Progenitor cell of endocrine pancreas (in vitro differentiated cells): ENCODE measurements around the gene ADD3. TPM values are rescaled to one million over a fixed set of nuclear protein-coding genes. Genes with fewer than 3 reads are reported as not detected.
A peak's percentile ranks its signal among the peaks of the same experiment; 100 is the strongest.
"Not testable (repeated sequence)": the region's sequence is repeated elsewhere in the genome, so short reads cannot be mapped to it uniquely, and the experiment has no call there.

Experiments
- DNase-seq: peaks from one replicate; pipeline ENCODE4 v3.0.0; 2021; ENCODE audit warnings: low spot score; ENCODE audit not compliant: unreplicated experiment
- H3K27ac Mint-ChIP-seq: 2 replicates; pipeline ENCODE4 v1.8.0; 2021; ENCODE audit warnings: mild to moderate bottlenecking, moderate library complexity, mixed read lengths
- H3K27me3 Mint-ChIP-seq: 2 replicates; pipeline ENCODE4 v1.8.0; 2021; ENCODE audit warnings: mixed read lengths
- H3K36me3 Mint-ChIP-seq: 2 replicates; pipeline ENCODE4 v1.8.0; 2022; ENCODE audit warnings: mixed read lengths; ENCODE audit not compliant: insufficient read depth
- H3K4me1 Mint-ChIP-seq: 2 replicates; pipeline ENCODE4 v1.8.0; 2021; ENCODE audit warnings: low read depth, mixed read lengths
- H3K4me3 Mint-ChIP-seq: 2 replicates; pipeline ENCODE4 v1.8.0; 2021; ENCODE audit warnings: low read depth, mild to moderate bottlenecking, moderate library complexity, mixed read lengths
- H3K9me3 Mint-ChIP-seq: 2 replicates; pipeline ENCODE4 v1.8.0; 2021; ENCODE audit warnings: low read depth, mixed read lengths
- CTCF ChIP-seq: fragments of 200-600 bp; sonication (generic); IDR thresholded peaks from one replicate; pipeline ENCODE4 v1.5.0; 2021; ENCODE audit warnings: antibody characterized with exemption, mild to moderate bottlenecking; ENCODE audit not compliant: unreplicated experiment
- total RNA-seq: library from RNA; stranded (reverse); gene quantifications from 2 replicates; pipeline ENCODE4 v1.2.1, GENCODE V29; 2021

ADD3 gene
- total RNA-seq, 1 donor from 2014 or later = 111 TPM

- H3K4me1 Mint-ChIP-seq = no peaks in the 10 kb centered on the region
- peaks cover 44% of the 10 kb centered on the region for H3K36me3 Mint-ChIP-seq
- no peak overlapping the region for H3K4me3 Mint-ChIP-seq
- no peaks in the 10 kb centered on the region for H3K9me3 Mint-ChIP-seq
- no peaks in the 10 kb centered on the region for H3K27me3 Mint-ChIP-seq
- peak overlapping the region; percentile 45 for H3K27ac Mint-ChIP-seq
- DNase-seq = no peak
- TF ChIP-seq CTCF = no peak
These were observed 115.8 kb downstream of the ADD3 start for GRCh38 chr10:110123594-110123993.

- H3K27ac Mint-ChIP-seq = peak overlapping the region; percentile 12
- no peaks in the 10 kb centered on the region for H3K9me3 Mint-ChIP-seq
- TF ChIP-seq CTCF = no peak
- no peak overlapping the region for H3K4me3 Mint-ChIP-seq
- no peaks in the 10 kb centered on the region for H3K27me3 Mint-ChIP-seq
- H3K4me1 Mint-ChIP-seq = no peaks in the 10 kb centered on the region
- H3K36me3 Mint-ChIP-seq = peaks cover 30% of the 10 kb centered on the region
- DNase-seq = no peak
These were observed 121.7 kb downstream of the ADD3 start for GRCh38 chr10:110129490-110129889.

GRCh38 chr10:110134917-110135316 is 127.1 kb downstream of the ADD3 start:
- Mint-ChIP-seq H3K9me3 (no peaks in the 10 kb centered on the region), H3K4me3 (no peak overlapping the region), H3K27me3 (no peaks in the 10 kb centered on the region), H3K4me1 (peaks cover 1% of the 10 kb centered on the region), H3K27ac (no peak overlapping the region), H3K36me3 (peaks cover 12% of the 10 kb centered on the region)
- no peak for TF ChIP-seq CTCF
- no peak for DNase-seq

GRCh38 chr10:110135836-110136235 is 128.1 kb downstream of the ADD3 start:
- H3K4me3 Mint-ChIP-seq, H3K27ac Mint-ChIP-seq, H3K36me3 Mint-ChIP-seq, DNase-seq, H3K27me3 Mint-ChIP-seq, H3K9me3 Mint-ChIP-seq, H3K4me1 Mint-ChIP-seq: not testable (repeated sequence)

- no peak for DNase-seq
These were observed 129.4 kb downstream of the ADD3 start for GRCh38 chr10:110137142-110137545.

More at GRCh38 chr10:110137142-110137545, 129.4 kb downstream of the ADD3 start:
- no peak overlapping the region for H3K4me3 Mint-ChIP-seq
- H3K9me3 Mint-ChIP-seq = no peaks in the 10 kb centered on the region
- H3K4me1 Mint-ChIP-seq = peaks cover 5% of the 10 kb centered on the region
- peak; percentile 90 for TF ChIP-seq CTCF
- H3K27me3 Mint-ChIP-seq = no peaks in the 10 kb centered on the region
- H3K27ac Mint-ChIP-seq = peak overlapping the region; percentile 25
- peaks cover 5% of the 10 kb centered on the region for H3K36me3 Mint-ChIP-seq
